GM12892 (cell line): Measurements from ENCODE around the gene FAM234B.

Experiments
- POLR2AphosphoS5 ChIP-seq: IDR thresholded peaks from 2 replicates; pipeline ENCODE4 v1.6.1; 2011; ENCODE audit warnings: low read depth, low read length, control low read depth
- TAF1 ChIP-seq: IDR thresholded peaks from 2 replicates; pipeline ENCODE4 v1.6.1; 2011; ENCODE audit warnings: low read depth, mild to moderate bottlenecking, control low read depth, low read length, borderline replicate concordance

DNA sequence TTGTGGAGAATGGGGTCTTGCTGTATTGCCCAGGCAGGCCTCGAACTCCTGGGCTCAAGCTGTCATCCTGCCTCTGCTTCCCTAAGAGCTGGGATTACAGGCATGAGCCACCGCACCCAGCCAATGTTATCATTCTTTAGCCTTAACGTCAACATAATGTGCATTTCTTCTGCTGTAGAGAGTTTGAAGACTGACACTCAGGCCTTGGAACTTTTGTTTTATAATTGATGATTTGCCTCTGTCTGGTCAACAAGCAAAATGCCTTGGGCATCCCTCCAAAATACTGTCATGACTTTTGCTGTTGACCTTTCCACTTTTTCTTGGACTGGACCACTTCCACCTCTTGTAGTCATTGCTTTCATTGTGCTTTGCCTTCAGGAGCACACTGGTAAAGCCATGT lies 29.0 kb downstream of the FAM234B start:
- no peak for TF ChIP-seq TAF1
- no peak for TF ChIP-seq POLR2AphosphoS5
